Tibial nerve (tissue), 4 donors: Measurements from ENCODE around the gene CCNL1. TPM values are rescaled to one million over a fixed set of nuclear protein-coding genes. Genes with fewer than 3 reads are reported as not detected.
"Not testable (repeated sequence)": the region's sequence is repeated elsewhere in the genome, so short reads cannot be mapped to it uniquely, and the experiment has no call there.

Experiments
- DNase-seq, 2 donors: peaks; one replicate each; pipeline ENCODE4 v3.0.0-alpha.2; 2019; ENCODE audit warnings: low spot score in 2 of 2
- H3K27ac ChIP-seq, 4 donors: fragments of 200-600 bp; sonication (generic) in 3 of 4; one replicate each; pipeline ENCODE4 v1.5.1; 2017 to 2019; ENCODE audit warnings: mild to moderate bottlenecking in 1 of 4
- H3K27me3 ChIP-seq, 2 donors: fragments of 200-600 bp; sonication (generic) in 1 of 2; one replicate each; pipeline versions ENCODE4 v1.5.1 to v1.6.0; 2017 to 2019
- H3K36me3 ChIP-seq, 3 donors: fragments of 200-600 bp; sonication (generic); one replicate each; pipeline ENCODE4 v1.5.1; 2018 to 2019
- H3K4me1 ChIP-seq, 4 donors: fragments of 200-600 bp; sonication (generic) in 3 of 4; one replicate each; pipeline ENCODE4 v1.5.1; 2017 to 2019
- H3K4me3 ChIP-seq, 4 donors: fragments of 200-600 bp; sonication (generic) in 3 of 4; one replicate each; pipeline ENCODE4 v1.5.1; 2017 to 2019; ENCODE audit warnings: mild to moderate bottlenecking in 1 of 4, moderate library complexity in 1 of 4
- H3K9me3 ChIP-seq, 4 donors: fragments of 200-600 bp; sonication (generic) in 3 of 4; one replicate each; pipeline ENCODE4 v1.5.1; 2017 to 2019
- CTCF ChIP-seq, 5 experiments: fragments of 200-600 bp in 3 of 5; fragments of 450-650 bp in 2 of 5; sonication (generic) in 3 of 5; IDR thresholded peaks; one replicate each; pipeline ENCODE4 v1.5.1; 2016 to 2019; ENCODE audit warnings: antibody characterized with exemption in 5 of 5, mild to moderate bottlenecking in 3 of 5, moderate library complexity in 2 of 5
- EP300 ChIP-seq, 2 donors: sonication (generic); formaldehyde crosslinking; IDR thresholded peaks; one replicate each; pipeline ENCODE4 v1.6.1; 2017; ENCODE audit warnings: antibody characterized with exemption in 2 of 2, mild to moderate bottlenecking in 1 of 2
- POLR2A ChIP-seq, 2 donors: fragments of 450-650 bp; IDR thresholded peaks; one replicate each; pipeline ENCODE4 v1.6.1; 2017; ENCODE audit warnings: antibody characterized with exemption in 2 of 2, mild to moderate bottlenecking in 2 of 2, moderate library complexity in 2 of 2
- WGBS, 2 donors: methylation state at CpG; one replicate each; pipeline ENCODE4 v1.1.5; 2018; 5-methylcytosine and 5-hydroxymethylcytosine counted together
- total RNA-seq, 4 donors: library from RNA; depleted of rRNA; stranded (reverse); fragments of >200 nt; gene quantifications; one replicate each; pipeline ENCODE4 v1.1.0, GENCODE V29; 2016

CCNL1 gene
- total RNA-seq, 4 donors from 2014 or later: 176 to 239 (median 239) TPM

- H3K36me3 ChIP-seq: peaks cover 0 to 15% (median 0%) of the 10 kb centered on the region in 3 donors
- no peaks in the 10 kb centered on the region for H3K27me3 ChIP-seq
- H3K27ac ChIP-seq: peak overlapping the region; percentile 82 to 99 (median 92)
- peaks cover 0 to 24% (median 9%) of the 10 kb centered on the region in 4 donors for H3K4me1 ChIP-seq
- WGBS, 2 donors: 2 to 6% methylated on average over 12 of the region's 12 CpGs
- H3K4me3 ChIP-seq: peak overlapping the region; percentile 46 to 65 (median 56)
- TF ChIP-seq POLR2A (IDR thresholded peaks at IDR 0.05) (no peak), EP300 (IDR thresholded peaks at IDR 0.05) (no peak), CTCF (IDR thresholded peaks at IDR 0.05) (no peak)
- H3K9me3 ChIP-seq: peaks cover 0 to 10% (median 0%) of the 10 kb centered on the region in 4 donors
- DNase-seq: no peak
Measured at GRCh38 chr3:157175691-157176507, 16.0 kb upstream of the CCNL1 start.

GRCh38 chr3:157174649-157175498 is 14.9 kb upstream of the CCNL1 start:
- TF ChIP-seq CTCF (IDR thresholded peaks at IDR 0.05) (peak in 2 of 5 experiments; percentile 52 to 66), EP300 (IDR thresholded peaks at IDR 0.05) (peak; percentile 100), POLR2A (IDR thresholded peaks at IDR 0.05) (peak; percentile 92 to 99)
- DNase-seq: peak; percentile 96 to 98
- Histone ChIP-seq H3K4me1 (peaks cover 0 to 24% (median 9%) of the 10 kb centered on the region in 4 donors), H3K27me3 (no peaks in the 10 kb centered on the region), H3K9me3 (peaks cover 0 to 10% (median 0%) of the 10 kb centered on the region in 4 donors), H3K4me3 (peak overlapping the region; percentile 48 to 65 (median 56)), H3K36me3 (peaks cover 0 to 15% (median 0%) of the 10 kb centered on the region in 3 donors), H3K27ac (peak overlapping the region; percentile 92 to 99 (median 96))
- 0 to 1% methylated on average over 42 to 61 of the region's 61 CpGs for WGBS, 2 donors

GRCh38 chr3:157174290-157174648 is 14.3 kb upstream of the CCNL1 start:
- Histone ChIP-seq H3K36me3 (peaks cover 0 to 11% (median 0%) of the 10 kb centered on the region in 3 donors), H3K27me3 (no peaks in the 10 kb centered on the region), H3K4me1 (peaks cover 0 to 24% (median 9%) of the 10 kb centered on the region in 4 donors), H3K9me3 (peaks cover 0 to 7% (median 0%) of the 10 kb centered on the region in 4 donors), H3K4me3 (peak overlapping the region; percentile 36 to 65 (median 56)), H3K27ac (peak overlapping the region; percentile 92 to 99 (median 96))
- WGBS, 2 donors: 3 to 4% methylated on average over 15 of the region's 15 CpGs
- TF ChIP-seq CTCF (IDR thresholded peaks at IDR 0.05) (no peak), POLR2A (IDR thresholded peaks at IDR 0.05) (no peak), EP300 (IDR thresholded peaks at IDR 0.05) (no peak)
- no peak for DNase-seq

- not testable (repeated sequence) for H3K36me3 ChIP-seq, H3K27ac ChIP-seq, DNase-seq, H3K9me3 ChIP-seq, H3K27me3 ChIP-seq, H3K4me3 ChIP-seq
- WGBS, 2 donors: 91 to 97% methylated on average over 14 of the region's 14 CpGs
- peaks cover 0 to 24% (median 9%) of the 10 kb centered on the region in 4 donors for H3K4me1 ChIP-seq
Measured at GRCh38 chr3:157173343-157173742, 13.4 kb upstream of the CCNL1 start.

- 62 to 76% methylated on average over 4 of the region's 4 CpGs for WGBS, 2 donors
- TF ChIP-seq CTCF (IDR thresholded peaks at IDR 0.05) (no peak), POLR2A (IDR thresholded peaks at IDR 0.05) (no peak), EP300 (IDR thresholded peaks at IDR 0.05) (no peak)
- Histone ChIP-seq H3K27me3 (no peaks in the 10 kb centered on the region), H3K27ac (no peak overlapping the region), H3K36me3 (no peaks in the 10 kb centered on the region), H3K4me1 (peaks cover 0 to 24% (median 9%) of the 10 kb centered on the region in 4 donors), H3K4me3 (no peak overlapping the region), H3K9me3 (no peaks in the 10 kb centered on the region)
- DNase-seq: no peak
Measured at GRCh38 chr3:157172746-157173145, 12.8 kb upstream of the CCNL1 start.
